Stimulated activated naive CD4-positive, alpha-beta T cell (primary cell): Measurements from ENCODE around the gene NME3.
"Not testable (repeated sequence)": the region's sequence is repeated elsewhere in the genome, so short reads cannot be mapped to it uniquely, and the experiment has no call there.

Source experiments
- DNase-seq, 6 experiments: peaks; one replicate each; lab custom pipeline; 2025; lab: John Stamatoyannopoulos, UW

Gene NME3

DNA sequence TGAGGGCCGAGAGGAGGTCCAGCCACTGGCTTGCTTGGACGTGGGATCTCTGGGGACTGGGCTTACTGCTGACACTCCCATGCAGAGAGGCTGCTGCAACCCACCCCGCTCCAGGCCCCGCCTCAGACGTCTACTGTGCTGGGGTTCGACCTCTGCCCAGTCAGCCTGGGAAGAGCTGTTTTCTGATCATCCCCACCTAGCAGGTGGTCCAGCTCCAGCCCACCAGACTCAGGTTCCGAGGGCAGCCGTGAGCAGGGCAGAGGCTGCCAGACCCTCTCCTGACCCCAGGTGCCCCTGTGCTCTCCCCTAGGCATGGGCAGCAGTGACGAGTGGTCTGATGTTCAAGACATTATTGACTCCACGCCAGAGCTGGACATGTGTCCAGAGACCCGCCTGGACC, 23.4 kb downstream of the NME3 start:
- no peak for DNase-seq

- no peak for DNase-seq
Observed at GRCh38 chr16:1746693-1747195, 24.6 kb downstream of the NME3 start.

- no peak for DNase-seq
Observed at GRCh38 chr16:1745900-1746692, 25.2 kb downstream of the NME3 start.

GRCh38 chr16:1745181-1745899, 26.0 kb downstream of the NME3 start:
- no peak for DNase-seq

- DNase-seq = no peak
Observed at GRCh38 chr16:1744338-1744840, 27.0 kb downstream of the NME3 start.

DNA sequence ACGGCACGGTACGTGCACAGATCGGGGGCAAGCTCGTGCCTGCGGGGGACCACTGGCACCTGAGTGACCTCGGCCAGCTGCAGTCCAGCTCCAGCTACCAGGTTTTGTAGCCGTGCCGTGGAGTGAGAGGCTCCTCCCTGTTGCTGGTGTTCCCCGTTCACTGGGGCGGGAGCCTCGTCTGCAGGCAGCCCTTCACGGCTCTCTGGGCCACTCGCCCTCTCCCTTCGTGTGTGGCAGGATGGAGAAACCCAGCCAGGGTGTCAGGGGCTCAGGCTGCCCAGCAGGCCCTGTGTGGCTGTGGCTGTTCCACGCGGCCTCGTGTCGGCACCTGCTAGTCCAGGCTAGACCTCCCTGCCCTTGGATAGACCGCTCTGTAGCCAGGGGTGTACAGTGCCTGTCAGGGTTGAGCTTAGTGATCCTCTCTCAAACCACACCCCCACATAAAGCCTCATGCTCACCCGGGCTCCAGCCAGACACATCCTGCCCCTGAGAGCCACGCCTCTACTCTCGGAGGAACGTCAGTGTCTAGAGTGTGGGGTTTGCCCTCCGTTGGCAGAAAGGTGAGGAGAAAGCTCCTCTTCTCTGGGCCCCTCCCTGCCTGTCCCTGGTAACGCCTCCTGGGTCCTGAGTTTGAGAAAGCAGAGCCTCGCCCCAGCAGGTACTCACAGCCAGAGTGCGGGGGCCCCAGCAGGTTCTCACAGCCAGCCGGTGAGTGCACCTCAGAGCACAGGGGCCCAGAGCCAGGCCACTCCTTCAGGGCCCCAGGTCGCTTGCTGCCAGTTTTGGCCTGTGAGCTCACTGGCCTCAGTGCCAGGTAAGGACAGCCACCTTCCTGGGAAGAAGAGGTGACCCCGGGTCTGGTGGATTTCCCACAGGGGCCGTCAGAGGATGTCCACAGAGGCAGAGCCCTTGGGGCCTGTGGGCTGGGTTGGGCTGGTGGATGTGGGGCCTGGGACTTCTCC, 27.7 kb downstream of the NME3 start:
- no peak for DNase-seq

GRCh38 chr16:1741553-1742165, 29.7 kb downstream of the NME3 start:
- no peak for DNase-seq

GRCh38 chr16:1740781-1741490, 30.4 kb downstream of the NME3 start:
- no peak for DNase-seq

DNA sequence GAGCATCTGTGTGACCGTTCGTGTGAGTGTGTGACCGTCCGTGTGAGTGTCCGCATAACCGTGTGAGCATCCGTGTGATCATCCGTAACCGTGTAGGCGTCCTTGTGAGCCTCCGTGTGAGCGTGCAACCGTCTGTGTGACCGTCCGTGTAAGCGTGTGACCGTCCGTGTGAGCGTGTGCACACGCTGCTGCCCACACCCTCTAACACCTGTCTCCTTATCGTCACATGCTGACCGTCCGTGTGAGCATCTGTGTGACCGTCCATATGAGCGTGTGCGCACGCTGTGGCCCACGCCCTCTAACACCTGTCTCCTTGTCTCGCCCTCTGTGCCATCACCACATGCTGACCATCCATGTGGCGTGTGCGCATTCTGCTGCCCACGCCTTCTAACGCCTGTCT, 31.1 kb downstream of the NME3 start:
- DNase-seq = no peak

- DNase-seq = no peak
Observed at GRCh38 chr16:1734816-1735215, 36.5 kb downstream of the NME3 start.

DNA sequence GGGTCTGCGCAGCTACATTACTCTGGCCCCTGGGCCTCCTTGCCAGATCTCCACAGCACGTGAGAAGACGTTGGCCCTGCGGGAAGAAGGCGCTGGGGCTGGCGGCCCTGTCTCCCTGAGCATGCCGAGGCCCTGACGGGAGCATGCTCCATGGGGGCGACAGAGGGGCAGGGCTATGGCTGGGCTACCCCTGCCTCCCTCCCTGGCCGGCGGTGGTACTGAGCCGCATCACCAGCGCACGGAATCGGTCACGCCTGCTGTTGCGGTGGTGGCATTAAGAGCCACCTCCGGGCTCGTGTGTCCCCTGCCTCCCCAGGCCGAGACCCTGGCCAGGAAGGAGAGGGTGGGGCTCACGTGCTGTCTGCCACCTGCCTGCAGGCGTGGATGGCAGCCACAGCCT, 37.2 kb downstream of the NME3 start:
- DNase-seq = no peak

DNA sequence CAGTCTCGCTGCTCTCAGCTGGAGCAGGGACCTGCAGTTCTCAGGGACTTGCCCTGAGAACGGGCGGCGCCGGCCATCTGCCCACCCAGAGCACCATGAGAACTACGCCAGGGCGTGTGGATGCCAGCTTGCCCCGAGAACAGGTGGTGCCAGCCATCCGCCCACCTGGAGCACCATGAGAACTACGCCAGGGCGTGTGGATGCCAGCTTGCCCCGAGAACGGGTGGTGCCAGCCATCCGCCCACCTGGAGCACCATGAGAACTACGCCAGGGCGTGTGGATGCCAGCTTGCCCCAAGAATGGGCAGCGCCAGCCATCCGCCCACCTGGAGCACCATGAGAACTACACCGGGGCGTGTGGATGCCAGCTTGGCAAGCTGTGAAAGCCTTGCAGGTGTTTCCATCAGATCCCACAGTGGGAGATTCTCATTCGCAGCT, 38.8 kb downstream of the NME3 start:
- not testable (repeated sequence) for DNase-seq

DNA sequence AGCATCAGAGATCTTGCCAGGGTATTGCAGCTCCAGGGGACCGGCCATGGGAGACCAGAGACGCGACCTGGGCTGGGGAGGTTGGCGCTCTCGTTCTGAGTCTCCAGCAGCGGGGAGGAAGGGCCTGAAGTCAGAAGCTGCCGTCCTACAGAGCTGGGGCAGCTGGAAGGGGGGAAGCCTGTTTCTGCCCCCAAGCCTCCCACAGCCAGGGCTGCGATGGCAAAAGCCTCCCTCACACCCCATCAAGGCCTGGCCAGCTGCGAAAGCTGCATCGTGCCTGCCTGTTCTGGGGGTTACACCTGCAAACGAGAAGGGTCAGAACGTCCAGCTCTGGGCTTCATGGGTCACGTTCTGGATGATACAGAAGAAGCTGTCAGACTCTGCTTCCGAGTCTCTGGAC, 39.3 kb downstream of the NME3 start:
- no peak for DNase-seq

GRCh38 chr16:1731603-1732002, 39.7 kb downstream of the NME3 start:
- DNase-seq = no peak

GRCh38 chr16:1731073-1731472, 40.3 kb downstream of the NME3 start:
- no peak for DNase-seq

GRCh38 chr16:1729445-1729844, 41.9 kb downstream of the NME3 start:
- DNase-seq = no peak

DNA sequence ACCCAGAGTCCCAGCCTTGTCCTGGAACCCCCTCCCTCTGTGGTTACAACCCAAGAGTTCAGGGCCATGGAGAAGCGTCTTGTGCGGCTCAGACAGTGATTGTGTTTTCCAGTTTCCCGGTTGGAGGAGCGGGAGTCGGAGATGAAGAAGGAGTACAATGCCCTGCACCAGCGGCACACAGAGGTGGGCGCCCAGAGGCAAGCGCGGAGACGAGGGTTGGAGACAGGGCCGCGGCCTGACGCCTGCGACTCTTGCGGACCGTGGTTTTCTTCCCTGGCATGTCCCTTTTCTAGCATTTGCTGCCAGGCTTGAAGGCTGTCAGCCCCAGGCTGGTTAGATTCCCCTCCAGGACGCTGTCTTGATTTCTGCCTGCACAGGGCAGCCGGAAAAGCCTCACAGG, 42.3 kb downstream of the NME3 start:
- DNase-seq = no peak

GRCh38 chr16:1727651-1728624, 43.4 kb downstream of the NME3 start:
- DNase-seq = no peak

DNA sequence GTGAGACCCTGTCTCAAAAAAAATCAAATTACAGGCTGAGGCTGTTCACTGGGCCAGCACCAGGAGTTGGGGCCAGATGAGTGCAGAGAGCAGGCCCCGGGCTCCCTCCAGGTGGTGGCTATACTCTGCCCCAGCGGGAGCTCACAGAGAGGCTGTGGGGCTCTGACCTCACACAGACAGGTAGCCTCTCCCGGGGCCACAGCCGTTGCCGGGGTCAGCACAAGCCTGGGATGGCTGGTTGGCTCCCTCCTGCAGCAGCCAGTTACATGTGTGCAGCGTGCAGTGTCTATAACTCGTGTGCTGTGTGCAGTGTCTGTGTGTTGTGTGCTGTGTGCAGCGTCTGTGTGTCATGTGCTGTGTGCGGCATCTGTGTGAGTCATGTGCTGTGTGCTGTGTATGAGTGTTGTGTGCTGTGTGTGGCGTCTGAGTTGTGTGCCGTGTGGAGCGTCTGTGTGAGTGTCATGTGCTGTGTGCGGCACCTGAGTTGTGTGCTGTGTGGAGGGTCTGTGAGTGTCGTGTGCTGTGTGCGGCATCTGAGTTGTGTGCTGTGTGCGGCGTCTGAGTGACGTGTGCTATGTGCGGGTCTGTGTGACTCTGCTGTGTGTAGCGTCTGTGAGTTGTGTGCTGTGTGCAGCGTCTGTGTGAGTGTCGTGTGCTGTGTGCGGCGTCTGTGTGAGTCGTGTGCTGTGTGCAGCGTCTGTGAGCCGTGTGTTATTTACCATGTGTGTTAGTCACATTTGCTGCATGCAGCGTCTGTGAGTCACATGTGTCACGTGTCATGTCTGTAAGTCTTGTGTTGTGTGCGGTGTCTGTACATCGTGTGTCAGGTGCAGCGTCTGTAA, 44.5 kb downstream of the NME3 start:
- no peak for DNase-seq
